Measurements from ENCODE around the gene CYTH4.
A peak's percentile ranks its signal among the peaks of the same experiment; 100 is the strongest.

CYTH4 gene

GRCh38 chr22:37291559-37292298 lies 9.4 kb downstream of the CYTH4 start:
- DNase-seq: no peak

- no peak for DNase-seq
Measured at GRCh38 chr22:37292641-37293040, 10.3 kb downstream of the CYTH4 start.

GRCh38 chr22:37293172-37293571 lies 10.9 kb downstream of the CYTH4 start:
- no peak for DNase-seq

- no peak for DNase-seq
Measured at GRCh38 chr22:37294747-37295146, 12.4 kb downstream of the CYTH4 start.

- DNase-seq: no peak
Measured at GRCh38 chr22:37295213-37295886, 13.0 kb downstream of the CYTH4 start.

GRCh38 chr22:37295946-37296345 lies 13.6 kb downstream of the CYTH4 start:
- no peak for DNase-seq

- no peak for DNase-seq
Measured at GRCh38 chr22:37298748-37299495, 16.6 kb downstream of the CYTH4 start.

GRCh38 chr22:37299969-37300509 lies 17.7 kb downstream of the CYTH4 start:
- DNase-seq: no peak

GRCh38 chr22:37300551-37301017 lies 18.3 kb downstream of the CYTH4 start:
- DNase-seq: peak in 4 of 5 experiments; percentile 26 to 71 (median 36)

- DNase-seq: peak in 1 of 5 experiments; percentile 29
Measured at GRCh38 chr22:37301144-37301830, 19.0 kb downstream of the CYTH4 start.

GRCh38 chr22:37302674-37303555 lies 20.6 kb downstream of the CYTH4 start:
- no peak for DNase-seq

GRCh38 chr22:37303821-37304274 lies 21.5 kb downstream of the CYTH4 start:
- DNase-seq: peak in 2 of 5 experiments; percentile 61 to 64

GRCh38 chr22:37304595-37305343 lies 22.5 kb downstream of the CYTH4 start:
- no peak for DNase-seq

GRCh38 chr22:37305887-37306286 lies 23.6 kb downstream of the CYTH4 start:
- no peak for DNase-seq

GRCh38 chr22:37306494-37306829 lies 24.2 kb downstream of the CYTH4 start:
- no peak for DNase-seq

- DNase-seq: peak in 1 of 5 experiments; percentile 36
Measured at GRCh38 chr22:37308385-37309200, 26.3 kb downstream of the CYTH4 start.

- DNase-seq: peak in 3 of 5 experiments; percentile 23 to 92 (median 65)
Measured at GRCh38 chr22:37309211-37310074, 27.1 kb downstream of the CYTH4 start.

GRCh38 chr22:37310075-37310606 lies 27.8 kb downstream of the CYTH4 start:
- no peak for DNase-seq

All from T-helper 2 cell (primary cell).